ENCODE results near the gene CARS2.
"Not testable (repeated sequence)": the region's sequence is repeated elsewhere in the genome, so short reads cannot be mapped to it uniquely, and the experiment has no call there.

CARS2 gene

GRCh38 chr13:110706570-110707372 lies 855 bp upstream of the CARS2 start:
- FAIRE-seq: no peak

GRCh38 chr13:110705356-110705825 lies 525 bp downstream of the CARS2 start:
- no peak for FAIRE-seq

GRCh38 chr13:110702591-110703526 lies 3.1 kb downstream of the CARS2 start:
- no peak for FAIRE-seq

- no peak for FAIRE-seq
These were observed 3.8 kb downstream of the CARS2 start for GRCh38 chr13:110702089-110702488.

GRCh38 chr13:110701061-110701460 lies 4.9 kb downstream of the CARS2 start:
- FAIRE-seq: not testable (repeated sequence)

GRCh38 chr13:110700641-110701040 lies 5.3 kb downstream of the CARS2 start:
- no peak for FAIRE-seq

- no peak for FAIRE-seq
These were observed 5.7 kb downstream of the CARS2 start for GRCh38 chr13:110700186-110700585.

- FAIRE-seq: no peak
These were observed 6.5 kb downstream of the CARS2 start for GRCh38 chr13:110699148-110700145.

- FAIRE-seq: no peak
These were observed 7.2 kb downstream of the CARS2 start for GRCh38 chr13:110698689-110699088.

GRCh38 chr13:110697842-110698241 lies 8.1 kb downstream of the CARS2 start:
- FAIRE-seq: no peak

GRCh38 chr13:110696776-110697175 lies 9.1 kb downstream of the CARS2 start:
- FAIRE-seq: no peak

GRCh38 chr13:110695774-110696173 lies 10.1 kb downstream of the CARS2 start:
- not testable (repeated sequence) for FAIRE-seq

GRCh38 chr13:110690516-110690915 lies 15.4 kb downstream of the CARS2 start:
- no peak for FAIRE-seq

GRCh38 chr13:110689711-110690110 lies 16.2 kb downstream of the CARS2 start:
- no peak for FAIRE-seq

GRCh38 chr13:110689041-110689440 lies 16.9 kb downstream of the CARS2 start:
- no peak for FAIRE-seq

- FAIRE-seq: no peak
These were observed 18.2 kb downstream of the CARS2 start for GRCh38 chr13:110687736-110688135.

GRCh38 chr13:110685305-110686020 lies 20.5 kb downstream of the CARS2 start:
- FAIRE-seq: no peak

GRCh38 chr13:110684388-110685056 lies 21.4 kb downstream of the CARS2 start:
- FAIRE-seq: no peak

- FAIRE-seq: no peak
These were observed 22.0 kb downstream of the CARS2 start for GRCh38 chr13:110683921-110684320.

- no peak for FAIRE-seq
These were observed 22.6 kb downstream of the CARS2 start for GRCh38 chr13:110683203-110683883.
